GM13977 (cell line): ENCODE results near the gene CGB2.
"Not testable (repeated sequence)": the region's sequence is repeated elsewhere in the genome, so short reads cannot be mapped to it uniquely, and the experiment has no call there.

ENCODE experiments used
- DNase-seq: peaks from one replicate; pipeline ENCODE4 v3.0.0; 2012; ENCODE audit warnings: low spot score
- CTCF ChIP-seq: IDR thresholded peaks from 2 replicates; pipeline ENCODE4 v1.5.1; 2012; ENCODE audit warnings: mild to moderate bottlenecking, control low read depth; ENCODE audit not compliant: insufficient read depth; ENCODE audit errors: extremely low read depth, missing control alignments
- in situ Hi-C: fragments of 300-500 bp; cut with MboI; formaldehyde crosslinking; loops from one replicate; pipeline ENCODE4 v1.12.0; 2022; ENCODE audit warnings: low sequenced_read_pairs, low pct_unique_long_range_greater_than_20kb, mixed read lengths, inconsistent platforms; ENCODE audit not compliant: unreplicated experiment

Gene CGB2

GRCh38 chr19:49022116-49022515 is 9.6 kb upstream of the CGB2 start:
- no peak for TF ChIP-seq CTCF
- DNase-seq: no peak
- in situ Hi-C loops: no loop called here

- DNase-seq, in situ Hi-C loops: not testable (repeated sequence)
Observed at GRCh38 chr19:49024233-49024632, 7.5 kb upstream of the CGB2 start, which contains the start of gene CGB3. CGB3 (minus strand) TSS chr19:49024333; CDS start chr19:49023971, 362 bp downstream.

GRCh38 chr19:49025088-49025487 is 6.6 kb upstream of the CGB2 start:
- in situ Hi-C loops, DNase-seq: not testable (repeated sequence)

- DNase-seq, in situ Hi-C loops: not testable (repeated sequence)
Observed at GRCh38 chr19:49025599-49025998, 6.1 kb upstream of the CGB2 start.

GRCh38 chr19:49028686-49029085 is 3.0 kb upstream of the CGB2 start:
- DNase-seq, in situ Hi-C loops: not testable (repeated sequence)

- DNase-seq, in situ Hi-C loops: not testable (repeated sequence)
Observed at GRCh38 chr19:49029749-49030148, 1.9 kb upstream of the CGB2 start.

GRCh38 chr19:49030323-49030722 is 1.4 kb upstream of the CGB2 start:
- in situ Hi-C loops, DNase-seq: not testable (repeated sequence)

- TF ChIP-seq CTCF: peak; percentile 40
- DNase-seq, in situ Hi-C loops: not testable (repeated sequence)
Observed at GRCh38 chr19:49036815-49037214, 5.1 kb downstream of the CGB2 start, which contains the start of gene CGB1. CGB1 (minus strand) TSS chr19:49036895; CDS start chr19:49036711, 184 bp downstream.

- DNase-seq, in situ Hi-C loops: not testable (repeated sequence)
Observed at GRCh38 chr19:49038111-49038510, 6.4 kb downstream of the CGB2 start.

- in situ Hi-C loops, DNase-seq: not testable (repeated sequence)
Observed at GRCh38 chr19:49038557-49039276, 7.0 kb downstream of the CGB2 start.

GRCh38 chr19:49039736-49040135 is 8.0 kb downstream of the CGB2 start:
- DNase-seq, in situ Hi-C loops: not testable (repeated sequence)

GRCh38 chr19:49042177-49042576 is 10.5 kb downstream of the CGB2 start:
- no peak for DNase-seq
- no peak for TF ChIP-seq CTCF
- in situ Hi-C loops: no loop called here

- in situ Hi-C loops, DNase-seq: not testable (repeated sequence)
Observed at GRCh38 chr19:49042666-49043065, 11.0 kb downstream of the CGB2 start.

GRCh38 chr19:49043548-49043947 is 11.9 kb downstream of the CGB2 start, which contains the start of gene CGB5:
CGB5 (plus strand) TSS chr19:49043848; CDS start chr19:49044210, 362 bp downstream.
- DNase-seq, in situ Hi-C loops: not testable (repeated sequence)

GRCh38 chr19:49049011-49049410 is 17.3 kb downstream of the CGB2 start, which contains the start of gene CGB8:
CGB8 (minus strand) TSS chr19:49049111; CDS start chr19:49048739, 372 bp downstream.
- in situ Hi-C loops: not testable (repeated sequence)

More at GRCh38 chr19:49049011-49049410, 17.3 kb downstream of the CGB2 start, which contains the start of gene CGB8:
- DNase-seq: not testable (repeated sequence)
